Smooth muscle cell (in vitro differentiated cells): ENCODE data around the gene MED1. TPM values are rescaled to one million over a fixed set of nuclear protein-coding genes. Genes with fewer than 3 reads are reported as not detected.

Experiments used
- polyA plus RNA-seq: library from polyadenylated mRNA; unstranded; fragments of >200 nt; fragmentation: Nextera tagmentation; extraction: Ambion mirVana; gene quantifications from 2 replicates; pipeline ENCODE4 v1.2.1, GENCODE V29; 2016
- total RNA-seq: library from RNA; depleted of rRNA; stranded (reverse); fragments of >200 nt; gene quantifications from 2 replicates; pipeline ENCODE4 v1.2.3, GENCODE V29; 2014

The MED1 gene
- total and polyA plus RNA-seq, 2 experiments from 2014 or later = 9.5 to 25.3 TPM

Other genes with a start within 250 kb of the MED1 start
- 0.09 and 0.13 TPM in 2 replicates for gene STAC2, start 225.3 kb downstream of the MED1 start, total RNA-seq
- gene STAC2, start 225.3 kb downstream of the MED1 start, polyA plus RNA-seq = 0.32 TPM in 1 of 2 replicates, not detected in the other
- 13.6 and 19.9 TPM in 2 replicates for gene FBXL20, start 49.6 kb downstream of the MED1 start, total RNA-seq
- gene FBXL20, start 49.6 kb downstream of the MED1 start, polyA plus RNA-seq = 8.0 and 10.9 TPM in 2 replicates
- gene CDK12, start 10.2 kb upstream of the MED1 start, total RNA-seq = 31.9 and 37.7 TPM in 2 replicates
- gene CDK12, start 10.2 kb upstream of the MED1 start, polyA plus RNA-seq = 5.8 and 7.1 TPM in 2 replicates
- not detected in 2 replicates for gene NEUROD2, start 156.7 kb upstream of the MED1 start, total RNA-seq
- gene NEUROD2, start 156.7 kb upstream of the MED1 start, polyA plus RNA-seq = 0.19 and 0.25 TPM in 2 replicates
- gene PPP1R1B, start 175.7 kb upstream of the MED1 start, total RNA-seq = 1.7 TPM in 1 of 2 replicates, not detected in the other
- gene PPP1R1B, start 175.7 kb upstream of the MED1 start, polyA plus RNA-seq = not detected in 2 replicates
- gene STARD3, start 185.9 kb upstream of the MED1 start, total RNA-seq = 33.7 and 37.5 TPM in 2 replicates
- 53.3 and 61.8 TPM in 2 replicates for gene STARD3, start 185.9 kb upstream of the MED1 start, polyA plus RNA-seq
- gene TCAP, start 214.1 kb upstream of the MED1 start, total RNA-seq = 1.1 TPM in 1 of 2 replicates, not detected in the other
- 0.41 and 0.69 TPM in 2 replicates for gene TCAP, start 214.1 kb upstream of the MED1 start, polyA plus RNA-seq
- gene PNMT, start 217.2 kb upstream of the MED1 start, total RNA-seq = not detected in 2 replicates
- gene PNMT, start 217.2 kb upstream of the MED1 start, polyA plus RNA-seq = 0.23 and 1.3 TPM in 2 replicates
- 16.5 and 19.4 TPM in 2 replicates for gene PGAP3, start 236.8 kb upstream of the MED1 start, total RNA-seq
- 19.1 and 26.4 TPM in 2 replicates for gene PGAP3, start 236.8 kb upstream of the MED1 start, polyA plus RNA-seq
- gene ERBB2, start 248.8 kb upstream of the MED1 start, total RNA-seq = 44.5 and 49.4 TPM in 2 replicates
- 53.6 and 56.1 TPM in 2 replicates for gene ERBB2, start 248.8 kb upstream of the MED1 start, polyA plus RNA-seq